ENCODE results near the gene EGLN3. TPM values are rescaled to one million over a fixed set of nuclear protein-coding genes. Genes with fewer than 3 reads are reported as not detected.

EGLN3 gene
- total RNA-seq, 2 experiments from 2014 or later: 3.5 to 4.2 TPM

- intact Hi-C loops (cut with micrococcal nuclease): no loop called here
- Mint-ChIP-seq H3K27ac (no peak overlapping the region), H3K36me3 (ENCODE audit: low read depth) (no peaks in the 10 kb centered on the region), H3K9me3 (no peaks in the 10 kb centered on the region), H3K4me1 (ENCODE audit: low read depth) (no peaks in the 10 kb centered on the region), H3K27me3 (peaks cover 2% of the 10 kb centered on the region), H3K4me3 (no peak overlapping the region)
- ATAC-seq (no peak), DNase-seq (no peak)
- TF ChIP-seq, protein P1, sequence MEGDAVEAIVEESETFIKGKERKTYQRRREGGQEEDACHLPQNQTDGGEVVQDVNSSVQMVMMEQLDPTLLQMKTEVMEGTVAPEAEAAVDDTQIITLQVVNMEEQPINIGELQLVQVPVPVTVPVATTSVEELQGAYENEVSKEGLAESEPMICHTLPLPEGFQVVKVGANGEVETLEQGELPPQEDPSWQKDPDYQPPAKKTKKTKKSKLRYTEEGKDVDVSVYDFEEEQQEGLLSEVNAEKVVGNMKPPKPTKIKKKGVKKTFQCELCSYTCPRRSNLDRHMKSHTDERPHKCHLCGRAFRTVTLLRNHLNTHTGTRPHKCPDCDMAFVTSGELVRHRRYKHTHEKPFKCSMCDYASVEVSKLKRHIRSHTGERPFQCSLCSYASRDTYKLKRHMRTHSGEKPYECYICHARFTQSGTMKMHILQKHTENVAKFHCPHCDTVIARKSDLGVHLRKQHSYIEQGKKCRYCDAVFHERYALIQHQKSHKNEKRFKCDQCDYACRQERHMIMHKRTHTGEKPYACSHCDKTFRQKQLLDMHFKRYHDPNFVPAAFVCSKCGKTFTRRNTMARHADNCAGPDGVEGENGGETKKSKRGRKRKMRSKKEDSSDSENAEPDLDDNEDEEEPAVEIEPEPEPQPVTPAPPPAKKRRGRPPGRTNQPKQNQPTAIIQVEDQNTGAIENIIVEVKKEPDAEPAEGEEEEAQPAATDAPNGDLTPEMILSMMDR (IDR thresholded peaks at IDR 0.05): no peak
- ChIA-PET POLR2A (no interaction called here), CTCF (no interaction called here)
Measured at GRCh38 chr14:33904609-33905008, 46.3 kb downstream of the EGLN3 start.

GRCh38 chr14:33903369-33903768 lies 47.5 kb downstream of the EGLN3 start:
- POLR2A ChIA-PET: no interaction called here
- ATAC-seq: no peak
- Mint-ChIP-seq H3K4me3 (no peak overlapping the region), H3K4me1 (ENCODE audit: low read depth) (no peaks in the 10 kb centered on the region), H3K27ac (no peak overlapping the region), H3K36me3 (ENCODE audit: low read depth) (no peaks in the 10 kb centered on the region), H3K9me3 (no peaks in the 10 kb centered on the region), H3K27me3 (peaks cover 2% of the 10 kb centered on the region)
- CTCF ChIA-PET: no interaction called here
- intact Hi-C loops (cut with micrococcal nuclease): no loop called here
- TF ChIP-seq, protein P1 (IDR thresholded peaks at IDR 0.05): no peak
- no peak for DNase-seq

- Mint-ChIP-seq H3K27me3 (peaks cover 2% of the 10 kb centered on the region), H3K36me3 (ENCODE audit: low read depth) (no peaks in the 10 kb centered on the region), H3K27ac (no peak overlapping the region), H3K9me3 (no peaks in the 10 kb centered on the region), H3K4me1 (ENCODE audit: low read depth) (no peaks in the 10 kb centered on the region), H3K4me3 (no peak overlapping the region)
- TF ChIP-seq, protein P1 (IDR thresholded peaks at IDR 0.05): no peak
- ATAC-seq (no peak), DNase-seq (no peak)
- intact Hi-C loops (cut with micrococcal nuclease): no loop called here
- POLR2A ChIA-PET: no interaction called here
- CTCF ChIA-PET: no interaction called here
Measured at GRCh38 chr14:33902363-33902762, 48.5 kb downstream of the EGLN3 start.

- POLR2A ChIA-PET: no interaction called here
- H3K27me3 Mint-ChIP-seq: peaks cover 2% of the 10 kb centered on the region
- no peak overlapping the region for H3K4me3 Mint-ChIP-seq
- no peaks in the 10 kb centered on the region for H3K4me1 Mint-ChIP-seq (ENCODE audit: low read depth)
- DNase-seq (no peak), ATAC-seq (no peak)
- TF ChIP-seq, protein P1 (IDR thresholded peaks at IDR 0.05): no peak
- no peak overlapping the region for H3K27ac Mint-ChIP-seq
- intact Hi-C loops (cut with micrococcal nuclease): no loop called here
- CTCF ChIA-PET: no interaction called here
- no peaks in the 10 kb centered on the region for H3K9me3 Mint-ChIP-seq
- H3K36me3 Mint-ChIP-seq (ENCODE audit: low read depth): no peaks in the 10 kb centered on the region
Measured at GRCh38 chr14:33901426-33902155, 49.3 kb downstream of the EGLN3 start.

- Mint-ChIP-seq H3K27me3 (peaks cover 2% of the 10 kb centered on the region), H3K27ac (no peak overlapping the region), H3K4me1 (ENCODE audit: low read depth) (no peaks in the 10 kb centered on the region), H3K4me3 (no peak overlapping the region), H3K9me3 (no peaks in the 10 kb centered on the region), H3K36me3 (ENCODE audit: low read depth) (no peaks in the 10 kb centered on the region)
- ATAC-seq (no peak), DNase-seq (no peak)
- ChIA-PET POLR2A (no interaction called here), CTCF (no interaction called here)
- intact Hi-C loops (cut with micrococcal nuclease): no loop called here
- TF ChIP-seq, protein P1 (IDR thresholded peaks at IDR 0.05): no peak
Measured at GRCh38 chr14:33900706-33901105, 50.2 kb downstream of the EGLN3 start.

Data from activated CD8-positive, alpha-beta T cell treated with anti-CD3 and anti-CD28 coated beads for 36 hours (primary cell).